GM21529 (cell line): Measurements from ENCODE around the gene SCCPDH.
"Not testable (repeated sequence)": the region's sequence is repeated elsewhere in the genome, so short reads cannot be mapped to it uniquely, and the experiment has no call there.

Source experiments
- ATAC-seq: cut with Tn5 transposase; IDR thresholded peaks from one replicate; pipeline ENCODE4 v1.9.1; 2021; ENCODE audit not compliant: unreplicated experiment

Gene SCCPDH

DNA sequence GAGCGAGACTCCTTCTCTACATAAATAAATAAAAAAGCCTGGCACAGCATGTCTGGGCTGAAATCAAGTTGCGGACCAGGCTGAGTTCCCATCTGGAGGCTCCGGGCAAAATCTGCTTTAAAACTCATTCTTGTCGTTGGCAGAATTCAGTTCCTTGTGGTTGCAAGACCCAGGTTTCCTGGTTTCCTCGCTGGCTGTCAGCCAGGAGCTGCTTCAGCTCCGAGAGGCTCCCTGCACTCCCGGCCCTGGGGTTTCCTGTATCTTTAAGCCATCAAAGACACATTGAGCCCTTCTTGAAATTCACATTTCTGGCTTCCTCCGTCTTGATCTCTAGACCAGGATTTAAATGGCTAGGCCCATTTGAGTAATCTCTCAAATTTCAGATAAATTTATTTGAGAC is 20.6 kb upstream of the SCCPDH start:
- ATAC-seq, result no peak

DNA sequence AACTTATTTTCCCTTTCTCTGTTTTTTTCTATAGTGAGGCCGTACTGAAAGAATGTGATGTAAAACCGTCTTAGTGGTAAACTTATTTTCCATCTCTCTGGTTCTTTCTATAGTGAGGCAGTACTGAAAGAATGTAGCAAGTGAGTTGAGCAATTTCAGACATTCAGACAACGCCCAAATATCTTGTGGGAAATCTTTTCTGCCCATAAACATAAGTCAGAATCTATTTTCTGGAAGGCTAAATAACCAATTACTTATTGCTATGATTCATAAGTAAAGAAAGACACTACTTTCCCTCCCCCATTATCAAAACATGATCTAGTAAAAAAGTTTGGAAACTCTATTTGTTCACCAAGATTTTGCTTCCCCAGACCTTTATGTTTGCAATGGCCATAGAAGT is 18.8 kb upstream of the SCCPDH start:
- ATAC-seq, result no peak

DNA sequence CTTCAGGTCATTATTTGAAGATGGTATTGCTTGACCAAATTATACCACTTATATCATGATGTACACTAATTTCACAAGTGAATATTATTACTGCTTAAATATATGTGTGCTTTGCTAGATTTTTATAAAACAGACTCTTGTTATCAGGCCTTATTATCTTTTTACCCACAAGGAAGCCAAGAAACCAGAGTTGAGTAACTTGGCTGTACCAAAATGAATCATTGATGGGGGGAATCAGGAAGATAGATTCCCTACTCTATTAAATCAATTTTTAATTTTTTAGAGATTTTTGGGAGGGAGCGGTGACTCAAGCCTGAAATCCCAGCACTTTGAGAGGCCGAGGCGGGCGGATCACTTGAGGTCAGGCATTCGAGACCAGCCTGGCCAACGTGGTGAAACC is 16.0 kb upstream of the SCCPDH start:
- ATAC-seq, result no peak

DNA sequence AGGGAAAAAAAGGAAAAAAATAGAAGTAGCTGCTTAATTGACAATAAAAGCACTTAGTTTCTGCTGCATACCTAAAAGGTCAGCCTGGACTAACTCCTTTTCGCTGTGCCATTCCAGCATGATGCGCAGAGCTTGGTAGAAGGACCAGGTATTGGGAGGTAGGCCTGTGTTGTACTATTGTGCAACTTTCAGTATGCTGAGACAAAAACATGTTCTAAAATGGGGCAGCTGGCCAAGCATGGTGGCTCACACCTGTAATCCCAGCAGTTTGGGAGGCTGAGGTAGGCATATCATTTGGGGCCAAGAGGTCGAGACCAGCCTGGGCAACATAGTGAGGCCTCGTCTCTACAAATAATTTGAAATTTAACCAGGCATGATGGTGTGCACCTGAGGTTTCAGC is 15.0 kb upstream of the SCCPDH start:
- no peak for ATAC-seq

DNA sequence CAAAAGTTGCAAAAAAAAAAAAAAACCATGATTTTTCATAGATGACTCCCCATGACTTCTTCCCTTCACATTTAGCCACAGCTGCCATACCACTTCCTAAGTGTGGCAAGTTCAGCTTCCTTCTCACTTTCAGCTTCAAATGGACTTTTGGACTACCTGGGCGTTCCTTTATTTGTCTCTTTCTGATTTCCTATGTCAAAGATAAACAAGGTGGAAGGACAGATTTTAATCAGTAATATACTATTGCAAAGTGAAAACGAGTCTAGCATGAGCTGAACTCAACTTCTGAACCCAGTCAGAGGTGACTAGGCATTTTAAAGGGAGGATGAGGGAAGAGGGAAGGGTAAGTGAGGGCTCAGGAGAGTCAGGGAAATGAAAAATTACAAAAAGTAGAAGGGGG is 14.4 kb upstream of the SCCPDH start:
- ATAC-seq, result no peak

DNA sequence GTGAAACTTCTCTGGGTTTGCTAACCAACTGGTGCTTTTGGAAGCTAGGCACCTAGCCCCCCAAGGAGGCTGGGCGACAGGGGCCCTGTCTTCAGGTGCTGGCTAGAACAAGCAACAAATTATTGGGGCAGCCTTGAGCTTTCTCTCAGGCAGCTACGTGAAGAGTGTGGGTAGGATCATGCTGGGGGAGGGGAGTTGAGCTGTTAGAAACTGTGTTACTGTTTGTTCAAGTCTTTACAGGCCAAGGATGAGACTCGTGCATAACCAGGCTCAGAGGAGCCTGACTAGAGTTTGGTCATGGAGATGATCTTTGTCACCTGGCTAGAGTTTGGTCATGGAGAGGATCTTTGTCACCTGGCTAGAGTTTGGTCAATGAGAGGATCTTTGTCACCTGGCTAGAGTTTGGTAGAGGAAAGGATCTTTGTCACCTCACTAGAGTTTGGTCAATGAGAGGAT is 12.6 kb upstream of the SCCPDH start:
- ATAC-seq, result no peak

DNA sequence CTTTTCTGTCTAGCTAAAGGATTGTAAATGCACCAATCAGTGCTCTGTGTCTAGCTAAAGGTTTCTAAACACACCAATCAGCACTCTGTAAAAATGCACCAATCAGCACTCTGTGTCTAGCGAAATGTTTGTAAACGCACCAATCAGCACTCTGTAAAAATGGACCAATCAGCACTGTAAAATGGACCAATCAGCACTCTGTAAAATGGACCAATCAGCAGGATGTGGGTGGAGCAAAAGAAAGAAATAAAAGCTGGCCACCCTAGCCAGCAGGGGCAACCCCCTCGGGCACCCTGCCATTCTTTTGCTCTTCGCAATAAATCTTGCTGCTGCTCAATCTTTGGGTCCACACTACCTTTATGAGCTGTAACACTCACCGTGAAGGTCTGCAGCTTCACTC is 11.8 kb upstream of the SCCPDH start:
- not testable (repeated sequence) for ATAC-seq

DNA sequence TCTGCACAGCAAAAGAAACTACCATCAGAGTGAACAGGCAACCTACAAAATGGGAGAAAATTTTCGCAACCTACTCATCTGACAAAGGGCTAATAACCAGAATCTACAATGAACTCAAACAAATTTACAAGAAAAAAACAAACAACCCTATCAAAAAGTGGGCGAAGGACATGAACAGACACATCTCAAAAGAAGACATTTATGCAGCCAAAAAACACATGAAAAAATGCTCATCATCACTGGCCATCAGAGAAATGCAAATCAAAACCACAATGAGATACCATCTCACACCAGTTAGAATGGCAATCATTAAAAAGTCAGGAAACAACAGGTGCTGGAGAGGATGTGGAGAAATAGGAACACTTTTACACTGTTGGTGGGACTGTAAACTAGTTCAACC is 4.8 kb upstream of the SCCPDH start:
- not testable (repeated sequence) for ATAC-seq

DNA sequence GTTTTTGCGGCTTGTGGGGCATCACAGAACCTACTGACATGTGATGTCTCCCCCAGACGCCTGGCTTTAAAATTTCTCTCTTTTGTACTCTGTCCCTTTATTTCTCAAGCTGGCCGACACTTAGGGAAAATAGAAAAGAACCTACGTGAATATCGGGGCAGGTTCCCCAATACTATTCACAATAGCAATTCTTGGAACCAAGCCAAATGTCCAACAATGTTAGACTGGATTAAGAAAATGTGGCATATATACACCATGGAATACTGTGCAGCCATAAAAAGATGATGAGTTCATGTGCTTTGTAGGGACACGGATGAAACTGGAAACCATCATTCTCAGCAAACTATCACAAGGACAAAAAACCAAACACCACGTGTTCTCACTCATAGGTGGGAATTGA is 3.4 kb upstream of the SCCPDH start:
- ATAC-seq, result not testable (repeated sequence)

DNA sequence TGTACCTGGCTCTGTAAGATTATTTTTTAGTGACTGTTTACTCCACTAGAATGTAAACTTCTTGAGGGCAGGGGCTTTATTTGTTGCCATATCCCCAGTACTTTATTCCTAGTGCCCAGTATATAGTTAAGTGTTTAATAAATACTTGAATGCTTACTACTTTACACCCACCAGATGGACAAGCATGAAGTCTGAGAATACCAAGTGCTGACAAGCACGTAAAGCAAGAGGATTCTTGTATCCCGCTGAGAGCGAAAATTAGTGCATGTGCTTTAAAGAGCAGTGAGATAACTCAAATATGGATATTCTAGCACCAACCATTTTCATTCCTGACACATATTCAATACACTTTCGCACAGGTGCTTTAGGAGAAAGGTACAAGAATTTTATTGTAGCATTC is 1.5 kb upstream of the SCCPDH start:
- no peak for ATAC-seq

DNA sequence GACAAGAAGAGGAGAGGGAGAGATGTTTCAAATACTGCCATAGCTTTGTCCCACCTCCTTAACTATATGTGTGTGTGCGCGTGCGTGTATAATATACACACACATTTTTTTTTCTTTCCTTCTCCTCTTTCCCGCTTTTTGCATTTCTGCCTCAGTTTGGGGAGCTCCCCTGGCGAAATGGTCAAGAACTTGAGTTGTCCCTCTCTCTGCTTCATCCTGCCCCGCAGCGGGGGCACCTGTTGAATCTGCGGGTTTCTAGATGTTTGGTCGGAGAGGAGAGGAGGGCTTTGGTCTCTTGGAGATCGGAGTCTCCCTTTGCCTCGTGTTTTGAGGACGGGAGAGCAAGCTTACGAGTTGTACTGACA is 504 bp downstream of the SCCPDH start:
- ATAC-seq, result peak; percentile 36

DNA sequence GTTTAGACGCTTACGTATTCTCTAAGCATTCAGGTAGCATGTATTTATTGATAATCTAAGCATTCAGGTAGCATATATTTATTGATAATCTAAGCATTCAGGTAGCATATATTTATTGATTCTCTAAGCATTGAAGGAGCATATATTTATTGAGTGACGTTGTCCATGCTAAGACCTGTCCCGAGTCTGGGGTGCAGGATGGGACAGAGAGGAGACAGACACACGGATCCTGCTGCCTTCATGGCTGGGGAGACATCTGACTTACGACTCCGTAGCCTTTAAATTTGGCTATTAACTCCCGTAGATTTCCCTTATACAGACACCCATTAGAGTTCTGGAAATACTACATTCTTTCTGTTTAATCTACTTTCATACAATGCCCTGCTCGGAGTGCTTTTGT is 982 bp downstream of the SCCPDH start:
- no peak for ATAC-seq

DNA sequence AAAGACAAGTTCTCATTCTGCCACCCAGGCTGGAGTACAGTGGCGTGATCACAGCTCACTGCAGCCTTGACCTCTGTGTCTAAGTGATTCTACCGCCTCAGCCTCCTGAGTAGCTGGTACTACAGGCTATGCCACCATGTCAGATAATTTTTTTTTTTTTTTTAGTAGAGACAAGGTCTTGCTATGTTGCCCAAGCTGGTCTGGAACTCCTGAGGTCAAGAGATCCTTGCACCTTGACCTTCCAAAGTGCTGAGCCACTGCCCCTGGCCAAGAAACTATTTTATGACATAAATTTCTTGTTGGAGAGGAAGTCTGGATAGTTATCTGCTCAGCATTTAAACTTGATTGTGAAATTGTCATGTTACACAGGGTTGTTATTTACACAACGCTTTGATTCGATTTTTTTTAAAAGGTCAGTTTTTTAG is 2.1 kb downstream of the SCCPDH start:
- ATAC-seq, result no peak

DNA sequence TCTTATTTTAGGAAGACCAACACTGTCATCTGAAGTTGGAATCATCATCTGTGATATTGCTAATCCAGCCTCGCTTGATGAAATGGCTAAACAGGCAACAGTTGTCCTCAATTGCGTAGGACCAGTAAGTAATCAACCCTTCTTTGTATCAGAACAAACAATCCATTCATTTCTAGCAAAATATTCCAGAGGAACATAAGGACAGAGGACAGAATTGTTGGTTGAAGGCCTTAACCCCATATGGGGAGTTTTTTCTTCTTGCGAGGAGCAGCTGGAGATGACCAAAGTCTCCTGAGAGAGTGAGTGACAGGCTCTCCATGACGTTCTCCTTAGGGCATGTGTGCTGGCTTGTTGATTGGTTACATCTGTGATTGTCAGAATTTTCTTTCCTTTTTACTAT is 2.7 kb downstream of the SCCPDH start:
- ATAC-seq, result no peak

DNA sequence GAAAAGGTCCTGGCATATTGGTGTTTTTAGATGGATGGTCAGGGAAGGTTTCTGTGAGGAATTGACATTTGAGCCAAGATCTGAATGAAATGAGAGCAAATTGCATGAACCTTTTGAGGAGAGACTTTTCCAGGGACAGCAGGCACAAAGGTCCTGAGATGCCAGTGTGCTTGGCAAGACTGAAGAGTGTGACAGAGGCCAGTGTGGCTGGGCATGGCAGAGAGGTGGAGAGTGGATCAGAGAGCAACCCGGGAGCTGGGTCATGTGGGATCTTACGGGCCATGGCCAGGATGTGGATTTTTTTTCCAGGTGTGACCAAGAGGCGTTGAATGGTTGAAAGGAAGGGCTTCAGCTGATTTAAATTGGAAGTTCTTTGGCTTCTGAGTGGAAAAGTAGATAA is 3.4 kb downstream of the SCCPDH start:
- no peak for ATAC-seq

DNA sequence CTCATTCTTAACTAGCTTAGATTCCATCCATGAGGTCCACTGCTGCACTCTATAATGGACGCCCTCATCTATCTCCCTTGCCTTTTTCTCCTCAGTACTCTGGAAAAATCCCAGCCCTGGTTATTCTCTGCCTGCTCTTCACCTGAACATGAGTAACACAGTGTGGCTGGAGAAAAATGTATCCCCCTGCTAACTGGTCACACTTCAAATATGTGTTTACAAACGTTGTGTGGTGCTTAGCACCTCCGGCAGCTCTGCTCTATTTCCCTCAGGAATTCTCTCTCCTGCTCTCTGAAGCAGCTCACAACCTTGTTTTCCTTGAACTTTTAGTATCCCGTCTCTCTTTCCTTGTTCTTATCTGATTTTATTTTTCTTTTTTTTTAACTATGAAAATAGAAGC is 4.1 kb downstream of the SCCPDH start:
- ATAC-seq, result no peak

DNA sequence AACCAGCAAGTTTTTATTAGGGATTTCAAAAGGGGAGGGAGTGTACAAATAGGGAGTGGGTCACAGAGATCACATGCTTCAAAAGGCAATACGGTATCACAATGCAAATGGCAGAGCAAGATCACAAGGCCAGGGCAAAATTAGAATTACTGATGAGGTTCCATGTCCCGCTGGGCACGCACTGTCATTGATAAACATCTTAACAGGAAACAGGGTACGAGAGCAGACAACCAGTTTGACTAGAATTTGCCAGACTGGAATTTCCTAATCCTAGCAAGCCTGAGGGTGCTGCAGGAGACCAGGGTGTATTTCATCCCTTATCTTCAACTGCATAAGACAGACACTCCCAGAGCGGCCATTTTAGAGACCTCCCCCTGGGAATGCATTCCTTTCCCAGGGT is 4.8 kb downstream of the SCCPDH start:
- ATAC-seq, result not testable (repeated sequence)

DNA sequence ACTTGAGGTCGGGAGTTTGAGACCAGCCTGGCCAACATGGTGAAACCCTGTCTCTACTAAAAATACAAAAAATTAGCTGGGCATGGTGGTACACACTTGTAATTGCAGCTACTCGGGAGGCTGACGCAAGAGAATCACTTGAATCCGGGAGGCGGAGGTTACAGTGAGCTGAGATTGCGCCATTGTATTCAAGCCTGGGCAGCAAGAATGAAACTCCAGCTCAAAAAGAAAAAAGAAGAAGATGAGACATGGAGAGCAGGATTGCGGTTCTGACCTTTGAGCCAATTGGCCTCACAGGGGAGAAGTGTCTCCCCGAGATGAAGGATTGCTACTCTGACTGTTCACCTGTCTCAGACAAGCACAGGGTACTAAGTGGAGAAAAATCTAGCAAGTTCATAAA is 6.6 kb downstream of the SCCPDH start:
- no peak for ATAC-seq

DNA sequence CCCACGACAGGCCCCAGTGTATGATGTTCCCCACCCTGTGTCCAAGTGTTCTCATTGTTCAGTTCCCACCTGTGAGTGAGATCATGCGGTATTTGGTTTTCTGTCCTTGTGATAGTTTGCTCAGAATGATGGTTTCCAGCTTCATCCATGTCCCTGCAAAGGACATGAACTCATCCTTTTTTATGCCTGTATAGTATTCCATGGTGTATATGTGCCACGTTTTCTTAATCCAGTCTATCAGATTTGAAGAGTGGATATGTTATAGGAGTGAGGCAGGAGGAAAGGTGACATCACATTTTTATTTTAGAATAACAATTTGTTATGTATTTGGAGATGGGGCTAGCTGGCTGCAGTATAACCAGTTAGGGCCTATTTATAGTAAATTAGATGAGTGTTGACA is 7.7 kb downstream of the SCCPDH start:
- not testable (repeated sequence) for ATAC-seq

DNA sequence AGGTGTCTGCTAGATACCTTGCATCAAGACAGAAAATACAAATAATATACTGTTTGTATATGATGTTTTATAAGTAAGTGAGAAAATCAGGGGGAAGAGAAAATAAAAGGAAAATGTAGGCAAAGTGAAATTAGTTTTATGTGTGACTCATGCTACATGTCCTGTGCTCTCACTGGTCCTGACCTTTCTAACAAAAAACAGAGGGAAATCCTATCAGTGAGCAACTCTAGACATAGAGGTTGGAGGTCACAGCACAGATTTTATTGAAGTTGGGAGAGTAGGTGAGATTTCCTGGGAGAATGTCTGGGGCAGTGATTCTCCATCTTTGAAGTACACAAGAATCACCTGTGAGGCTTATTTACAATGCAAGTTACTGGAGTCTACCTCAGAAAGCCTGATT is 9.5 kb downstream of the SCCPDH start:
- ATAC-seq, result no peak

DNA sequence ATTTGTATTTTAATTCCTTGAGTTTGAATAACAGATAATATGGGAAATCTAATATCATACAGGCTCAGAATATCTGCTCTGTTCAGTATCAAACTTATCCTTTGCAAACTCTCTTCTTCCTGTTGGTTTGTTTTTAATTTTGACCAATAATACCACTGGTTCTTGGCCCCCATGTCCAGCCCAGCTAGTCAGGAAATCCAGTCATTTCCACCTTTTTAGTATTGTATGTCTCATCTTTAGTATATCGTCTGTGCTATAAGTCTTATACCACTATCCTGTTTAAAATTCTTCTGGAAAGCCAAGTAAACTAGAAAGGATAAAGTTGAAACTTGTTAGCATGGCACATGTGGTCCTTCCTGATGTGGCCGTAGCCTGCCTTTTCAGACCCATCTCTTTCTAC is 10.7 kb downstream of the SCCPDH start:
- no peak for ATAC-seq

DNA sequence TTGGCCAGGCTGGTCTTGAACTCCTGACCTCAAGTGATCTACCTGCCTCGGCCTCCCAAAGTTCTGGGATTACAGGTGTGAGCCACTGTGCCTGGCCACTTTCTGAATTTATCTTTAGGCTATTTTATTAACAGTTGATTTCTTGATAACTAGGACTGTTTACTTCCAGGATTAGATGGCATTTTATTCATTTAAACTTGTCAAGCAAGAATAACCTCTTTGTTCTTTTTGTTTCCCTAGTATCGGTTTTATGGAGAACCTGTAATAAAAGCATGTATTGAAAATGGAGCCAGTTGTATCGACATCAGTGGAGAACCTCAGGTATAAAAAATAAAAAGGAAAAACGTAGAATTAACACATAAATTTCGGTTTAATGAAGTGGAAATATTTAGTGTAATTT is 11.5 kb downstream of the SCCPDH start:
- ATAC-seq, result no peak

DNA sequence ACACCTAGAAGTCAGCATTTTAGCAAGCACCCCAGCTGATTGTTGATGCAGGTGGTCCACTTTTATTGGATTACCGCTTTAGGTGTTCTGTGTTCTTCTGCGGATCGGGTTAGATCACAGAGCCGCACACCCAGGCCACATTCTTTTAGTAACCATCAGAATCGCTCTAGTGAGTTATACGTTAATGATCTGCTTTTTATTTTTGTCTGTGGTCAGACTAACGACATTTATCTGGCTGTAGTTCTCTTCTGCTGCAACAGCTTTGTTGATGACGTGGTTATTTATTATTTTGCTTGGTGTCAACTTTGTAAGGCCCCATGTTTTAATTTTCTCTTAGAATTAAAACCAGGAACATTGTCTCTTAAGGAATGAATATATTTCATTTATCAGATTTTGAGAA is 18.2 kb downstream of the SCCPDH start:
- no peak for ATAC-seq

DNA sequence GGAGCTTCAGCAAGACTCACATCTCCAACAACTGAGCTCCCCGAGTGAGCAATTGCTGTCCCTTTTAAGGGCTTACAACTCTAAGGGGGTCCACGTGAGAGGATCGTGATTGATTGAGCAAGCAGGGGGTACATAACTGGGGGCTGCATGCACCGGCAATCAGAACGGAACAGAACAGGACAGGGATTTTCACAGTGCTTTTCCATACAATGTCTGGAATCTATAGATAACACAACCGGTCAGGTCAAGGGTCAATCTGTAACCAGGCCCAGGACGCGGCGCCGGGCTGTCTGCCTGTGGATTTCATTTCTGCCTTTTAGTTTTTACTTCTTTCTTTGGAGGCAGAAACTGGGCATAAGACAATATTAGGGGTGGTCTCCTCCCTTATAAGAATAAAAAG is 21.9 kb downstream of the SCCPDH start:
- not testable (repeated sequence) for ATAC-seq
